K562 (cell line): Measurements from ENCODE around the gene RAB5B. TPM values are rescaled to one million over a fixed set of nuclear protein-coding genes. Genes with fewer than 3 reads are reported as not detected.

ENCODE experiments used
- BRD4 ChIP-seq: fragments of 200-600 bp; sonication (generic); IDR thresholded peaks from 2 replicates; pipeline ENCODE4 v1.6.1; 2017; ENCODE audit warnings: inconsistent platforms
- DMBX1 ChIP-seq: fragments of 250-450 bp; sonication (Bioruptor Pico); IDR thresholded peaks from 2 replicates; pipeline ENCODE4 v1.8.0; 2022; ENCODE audit warnings: inconsistent platforms, mild to moderate bottlenecking, moderate library complexity, borderline replicate concordance
- EGR1 ChIP-seq: fragments of 450-650 bp; conservative IDR thresholded peaks from 2 replicates; pipeline ENCODE4 v1.6.1; 2017; ENCODE audit warnings: mild to moderate bottlenecking
- ETS1 ChIP-seq: conservative IDR thresholded peaks from 2 replicates; pipeline ENCODE4 v1.6.1; 2011; ENCODE audit warnings: low read depth, mild to moderate bottlenecking, low read length; ENCODE audit not compliant: control insufficient read depth
- FOXK2 ChIP-seq, 2 experiments: fragments of 450-650 bp; IDR thresholded peaks in 1 of 2; conservative IDR thresholded peaks in 1 of 2; 2 replicates each; pipeline ENCODE4 v1.6.1; 2016; ENCODE audit warnings: low read depth in 2 of 2, mild to moderate bottlenecking in 1 of 2
- FOXP1 ChIP-seq: sonication (generic); formaldehyde crosslinking; IDR thresholded peaks from 2 replicates; pipeline ENCODE4 v1.8.0; 2022; ENCODE audit warnings: mild to moderate bottlenecking, missing genetic modification reagents
- GTF2A2 ChIP-seq: IDR thresholded peaks from 2 replicates; pipeline ENCODE4 v1.6.1; 2016; ENCODE audit warnings: mild to moderate bottlenecking, missing genetic modification characterization, missing compliant biosample characterization
- HDAC1 ChIP-seq, 2 experiments: fragments of 450-650 bp; IDR thresholded peaks; 2 replicates each; pipeline ENCODE4 v1.6.1; 2016 to 2017; ENCODE audit warnings: inconsistent platforms in 1 of 2, mild to moderate bottlenecking in 1 of 2, moderate library complexity in 1 of 2
- HNRNPL ChIP-seq: fragments of 200-400 bp; formaldehyde crosslinking; IDR thresholded peaks from 2 replicates; pipeline ENCODE4 v1.6.1; 2017; ENCODE audit warnings: low read depth, mild to moderate bottlenecking, low read length
- KAT2B ChIP-seq: IDR thresholded peaks from one replicate; pipeline ENCODE4 v1.6.1; 2012; ENCODE audit warnings: low read depth, mild to moderate bottlenecking, control low read depth, inconsistent platforms, low read length, moderate library complexity
- KAT8 ChIP-seq: fragments of 450-650 bp; IDR thresholded peaks from 2 replicates; pipeline ENCODE4 v1.6.1; 2016; ENCODE audit warnings: low read depth, mild to moderate bottlenecking
- MBD2 ChIP-seq: sonication (generic); IDR thresholded peaks from 2 replicates; pipeline ENCODE4 v1.6.1; 2016; ENCODE audit warnings: low read depth, borderline replicate concordance
- MIER1 ChIP-seq: fragments of 450-650 bp; IDR thresholded peaks from 2 replicates; pipeline ENCODE4 v1.6.1; 2016; ENCODE audit warnings: antibody characterized with exemption, mild to moderate bottlenecking, low read depth
- MLLT1 ChIP-seq, 2 experiments: fragments of 450-650 bp; IDR thresholded peaks; 2 replicates each; pipeline ENCODE4 v1.6.1; 2016
- MLX ChIP-seq, 2 experiments: fragments of 450-650 bp in 1 of 2; sonication (generic) in 1 of 2; formaldehyde crosslinking; conservative IDR thresholded peaks; 2 replicates each; pipeline versions ENCODE4 v1.4.0 to v1.8.1; 2020 to 2022; ENCODE audit warnings: mild to moderate bottlenecking in 1 of 2, missing genetic modification reagents in 1 of 2
- NCOA1 ChIP-seq: fragments of 450-650 bp; IDR thresholded peaks from 2 replicates; pipeline ENCODE4 v1.6.1; 2016; ENCODE audit warnings: low read depth
- RBBP5 ChIP-seq: fragments of 200-600 bp; sonication (generic); IDR thresholded peaks from 2 replicates; pipeline ENCODE4 v1.6.1; 2012; ENCODE audit warnings: borderline replicate concordance, mild to moderate bottlenecking, low read length, control low read depth, inconsistent platforms; ENCODE audit not compliant: insufficient read depth, poor library complexity, severe bottlenecking
- RBM39 ChIP-seq: fragments of 200-400 bp; formaldehyde crosslinking; optimal IDR thresholded peaks from 2 replicates; pipeline ENCODE3; 2018; ENCODE audit warnings: low read depth, low read length
- RCOR1 ChIP-seq, 2 experiments: IDR thresholded peaks; 2 replicates each; pipeline ENCODE4 v1.6.1; 2012; ENCODE audit warnings: low read depth in 2 of 2, low read length in 2 of 2, borderline replicate concordance in 1 of 2, improper control_type of control experiment in 1 of 2
- RFX5 ChIP-seq: IDR thresholded peaks from 2 replicates; pipeline ENCODE4 v1.6.1; 2011; ENCODE audit warnings: low read depth, mild to moderate bottlenecking, improper control_type of control experiment, low read length
- SNIP1 ChIP-seq: fragments of 450-650 bp; IDR thresholded peaks from 2 replicates; pipeline ENCODE4 v1.7.1; 2017; ENCODE audit warnings: low read depth, mild to moderate bottlenecking
- ZNF175 ChIP-seq: fragments of 200-800 bp; sonication (Bioruptor generic); IDR thresholded peaks from 2 replicates; pipeline ENCODE4 v1.6.1; 2016; ENCODE audit warnings: low read depth, mild to moderate bottlenecking, missing genetic modification characterization, missing compliant biosample characterization
- ZNF57 ChIP-seq: fragments of 450-650 bp; formaldehyde crosslinking; IDR thresholded peaks from 2 replicates; pipeline ENCODE4 v1.4.0; 2020; ENCODE audit warnings: mild to moderate bottlenecking, moderate library complexity
- ZNF76 ChIP-seq: fragments of 250-450 bp; sonication (Bioruptor Pico); IDR thresholded peaks from 2 replicates; pipeline ENCODE4 v1.4.0; 2020; ENCODE audit warnings: mild to moderate bottlenecking, moderate library complexity, borderline replicate concordance
- polyA plus RNA-seq, 8 experiments: library from polyadenylated mRNA; depleted of rRNA in 4 of 8; stranded (reverse) in 5 of 8; unstranded in 3 of 8; fragments of >200 nt; fragmentation: Nextera tagmentation in 2 of 8; fragmentation: Illumina TruSeq in 1 of 8; extraction: Ambion mirVana in 2 of 8; extraction: Trizol in 1 of 8; gene quantifications; 2 replicates each; pipeline versions ENCODE4 v1.2.1 to v1.2.3, GENCODE V29; 2011 to 2014; ENCODE audit warnings: inconsistent platforms in 1 of 8, missing spikeins in 1 of 8
- total RNA-seq, 7 experiments: library from RNA; depleted of rRNA in 6 of 7; stranded (reverse); fragments of >200 nt in 6 of 7; fragmentation: Illumina TruSeq in 2 of 7; extraction: Trizol in 2 of 7; gene quantifications; 2 replicates each; pipeline versions ENCODE4 v1.2.1 to v1.2.3, GENCODE V29; 2011 to 2021; ENCODE audit warnings: low replicate concordance in 1 of 7

The RAB5B gene
- total and polyA plus RNA-seq, 9 of the 15 experiments (the other 6 are each of a cell fraction or from before 2014, with no cell fraction given), result 6.8 to 73.8 (median 25.2) TPM

GRCh38 chr12:55931317-55931779 is 42.5 kb upstream of the RAB5B start (continued):
- TF ChIP-seq EGR1 (no peak), FOXP1 (no peak), HDAC1 (IDR thresholded peaks at IDR 0.05) (0 out of 4 replicates have a peak, but pooled peaks of 1 of the 2 experiments have one; percentile 17), BRD4 (no peak), RBBP5 (no peak), ZNF57 (no peak), MLX (CRISPR knock-in tag; conservative IDR thresholded peaks at IDR 0.05) (no peak), GTF2A2 (tag) (no peak), MBD2 (no peak), ZNF175 (CRISPR knock-in tag) (no peak), NCOA1 (0 out of 2 replicates have a peak, but pooled peaks have one; percentile 31), RFX5 (no peak), FOXK2 (conservative IDR thresholded peaks at IDR 0.05 in 1 of 2, IDR thresholded peaks at IDR 0.05 in 1 of 2; ENCODE audit: low read depth in 2 of 2) (no peak), MLLT1 (IDR thresholded peaks at IDR 0.05) (peak in 1 of 2 experiments; percentile 57; a peak in 1 of 4 replicates), KAT2B (no peak), RCOR1 (IDR thresholded peaks at IDR 0.05; ENCODE audit: borderline replicate concordance in 1 of 2, low read depth in 2 of 2, low read length in 2 of 2) (no peak), RBM39 (no peak), ETS1 (no peak), DMBX1 (no peak), HNRNPL (no peak), KAT8 (no peak), ZNF76 (CRISPR knock-in tag) (no peak), MIER1 (no peak), SNIP1 (no peak)
